H9 (cell line): ENCODE measurements around the gene ANKZF1. TPM values are rescaled to one million over a fixed set of nuclear protein-coding genes. Genes with fewer than 3 reads are reported as not detected.

Experiments
- DNase-seq: peaks from one replicate; pipeline ENCODE4 v3.0.0-alpha.2; 2017
- H2AFZ ChIP-seq: one replicate; pipeline ENCODE4 v1.6.1; 2013; ENCODE audit warnings: mild to moderate bottlenecking, low read length, control low read depth, moderate library complexity
- H2AK5ac ChIP-seq: 2 replicates; pipeline ENCODE4 v1.6.1; 2013; ENCODE audit warnings: low read length, control low read depth, mixed read lengths; ENCODE audit not compliant: insufficient read length
- H2BK120ac ChIP-seq: one replicate; pipeline ENCODE4 v1.6.1; 2013; ENCODE audit warnings: low read depth, mild to moderate bottlenecking, low read length, control low read depth, inconsistent platforms; ENCODE audit not compliant: poor library complexity, severe bottlenecking
- H2BK12ac ChIP-seq: 2 replicates; pipeline ENCODE4 v1.6.1; 2013; ENCODE audit warnings: low read length, control low read depth, mixed read lengths, low read depth; ENCODE audit not compliant: insufficient read length
- H2BK15ac ChIP-seq: 2 replicates; pipeline ENCODE4 v1.6.1; 2013; ENCODE audit warnings: low read depth, low read length, control low read depth
- H2BK20ac ChIP-seq: one replicate; pipeline ENCODE4 v1.6.1; 2013; ENCODE audit warnings: low read depth, mild to moderate bottlenecking, low read length, control low read depth, inconsistent platforms; ENCODE audit not compliant: poor library complexity, severe bottlenecking
- H2BK5ac ChIP-seq: 2 replicates; pipeline ENCODE4 v1.6.1; 2013; ENCODE audit warnings: low read length, control low read depth, mixed read lengths; ENCODE audit not compliant: insufficient read length
- H3K14ac ChIP-seq: 2 replicates; pipeline ENCODE4 v1.6.1; 2013; ENCODE audit warnings: low read length, control low read depth; ENCODE audit not compliant: insufficient read depth
- H3K18ac ChIP-seq: 2 replicates; pipeline ENCODE4 v1.6.1; 2013; ENCODE audit warnings: low read depth, mild to moderate bottlenecking, mixed read lengths, low read length, control low read depth; ENCODE audit not compliant: insufficient read length
- H3K23ac ChIP-seq: 2 replicates; pipeline ENCODE4 v1.6.1; 2013; ENCODE audit warnings: low read length, control low read depth, mixed read lengths, low read depth; ENCODE audit not compliant: insufficient read length
- H3K23me2 ChIP-seq: 2 replicates; pipeline ENCODE4 v1.6.1; 2013; ENCODE audit warnings: low read depth, mild to moderate bottlenecking, mixed read lengths, low read length, control low read depth; ENCODE audit not compliant: insufficient read length, poor library complexity, severe bottlenecking
- H3K27ac ChIP-seq: 2 replicates; pipeline ENCODE4 v1.5.1; 2013; ENCODE audit warnings: low read length, control low read depth, mixed read lengths, low read depth; ENCODE audit not compliant: insufficient read length
- H3K27me3 ChIP-seq: 2 replicates; pipeline ENCODE4 v1.6.1; 2013; ENCODE audit warnings: low read length, control low read depth, inconsistent platforms; ENCODE audit not compliant: insufficient read depth
- H3K4ac ChIP-seq: 2 replicates; pipeline ENCODE4 v1.6.1; 2013; ENCODE audit warnings: low read depth, mild to moderate bottlenecking, control low read depth, inconsistent platforms, low read length, moderate library complexity
- H3K4me1 ChIP-seq: 2 replicates; pipeline ENCODE4 v1.6.1; 2013; ENCODE audit warnings: low read length, control low read depth, inconsistent platforms; ENCODE audit not compliant: insufficient read depth
- H3K4me2 ChIP-seq: 2 replicates; pipeline ENCODE4 v1.6.1; 2013; ENCODE audit warnings: low read length, control low read depth, mixed read lengths; ENCODE audit not compliant: insufficient read length, insufficient read depth
- H3K56ac ChIP-seq: 2 replicates; pipeline ENCODE4 v1.6.1; 2013; ENCODE audit warnings: low read depth, mild to moderate bottlenecking, mixed read lengths, low read length, control low read depth; ENCODE audit not compliant: insufficient read length
- H3K79me1 ChIP-seq: 2 replicates; pipeline ENCODE4 v1.6.1; 2013; ENCODE audit warnings: low read depth, mild to moderate bottlenecking, moderate library complexity, low read length, control low read depth, inconsistent platforms; ENCODE audit not compliant: insufficient read depth, poor library complexity, severe bottlenecking
- H3K79me2 ChIP-seq: 2 replicates; pipeline ENCODE4 v1.6.1; 2013; ENCODE audit warnings: low read length, control low read depth, inconsistent platforms; ENCODE audit not compliant: insufficient read depth
- H3K9ac ChIP-seq: 2 replicates; pipeline ENCODE4 v1.6.1; 2013; ENCODE audit warnings: low read length, control low read depth, mixed read lengths; ENCODE audit not compliant: insufficient read length; ENCODE audit errors: extremely low read depth
- H3K9me3 ChIP-seq: one replicate; pipeline ENCODE4 v1.6.1; 2013; ENCODE audit warnings: low read depth, low read length, inconsistent platforms; ENCODE audit not compliant: control insufficient read depth
- H3T11ph ChIP-seq: one replicate; pipeline ENCODE4 v1.6.1; 2013; ENCODE audit warnings: mild to moderate bottlenecking, low read length, control low read depth, inconsistent platforms
- H4K20me1 ChIP-seq: one replicate; pipeline ENCODE4 v1.6.1; 2013; ENCODE audit not compliant: control insufficient read depth, insufficient read length, insufficient read depth
- H4K5ac ChIP-seq: 2 replicates; pipeline ENCODE4 v1.6.1; 2013; ENCODE audit warnings: low read depth, mild to moderate bottlenecking, mixed read lengths, low read length, control low read depth; ENCODE audit not compliant: insufficient read length
- H4K8ac ChIP-seq: replicated peaks from 2 replicates; pipeline ENCODE4 v1.6.1; 2013; ENCODE audit warnings: low read length, control low read depth, mixed read lengths, low read depth; ENCODE audit not compliant: insufficient read length
- H4K91ac ChIP-seq: 2 replicates; pipeline ENCODE4 v1.6.1; 2013; ENCODE audit warnings: low read depth, mild to moderate bottlenecking, moderate library complexity, mixed read lengths, low read length, control low read depth; ENCODE audit not compliant: insufficient read length
- H3K27ac Mint-ChIP-seq, 3 experiments: 2 replicates in 2 of 3; 3 replicates in 1 of 3; pipeline ENCODE4 v1.8.0; 2020 to 2021; ENCODE audit warnings: mixed read lengths in 3 of 3, mild to moderate bottlenecking in 1 of 3, moderate library complexity in 1 of 3
- H3K27me3 Mint-ChIP-seq: 2 replicates; pipeline ENCODE4 v1.8.0; 2021; ENCODE audit warnings: low read depth, mild to moderate bottlenecking, moderate library complexity, mixed read lengths
- H3K36me3 Mint-ChIP-seq, 3 experiments: 2 replicates in 2 of 3; 3 replicates in 1 of 3; pipeline ENCODE4 v1.8.0; 2020 to 2021; ENCODE audit warnings: low read depth in 3 of 3, mixed read lengths in 3 of 3; ENCODE audit not compliant: insufficient read depth in 1 of 3
- H3K4me1 Mint-ChIP-seq, 2 experiments: 2 replicates each; pipeline ENCODE4 v1.8.0; 2020; ENCODE audit warnings: mixed read lengths in 2 of 2
- H3K4me3 Mint-ChIP-seq, 2 experiments: 2 replicates in 1 of 2; 3 replicates in 1 of 2; pipeline ENCODE4 v1.8.0; 2020 to 2021; ENCODE audit warnings: mild to moderate bottlenecking in 2 of 2, mixed read lengths in 2 of 2, moderate library complexity in 1 of 2
- H3K9me3 Mint-ChIP-seq, 2 experiments: 2 replicates in 1 of 2; 3 replicates in 1 of 2; pipeline ENCODE4 v1.8.0; 2020; ENCODE audit warnings: mild to moderate bottlenecking in 2 of 2, mixed read lengths in 2 of 2, moderate library complexity in 1 of 2
- whole genome bisulfite sequencing: extraction: QIAGEN DNeasy Blood & Tissue Kit; methylation state at CpG from one replicate; pipeline ENCODE4 v1.1.7; 2013; ENCODE audit warnings: missing lambda C conversion rate, low lambda C conversion rate, mixed read lengths; ENCODE audit not compliant: insufficient read length; ENCODE audit errors: extremely low coverage; 5-methylcytosine and 5-hydroxymethylcytosine counted together
- total RNA-seq: library from RNA; stranded (reverse); gene quantifications from 2 replicates; pipeline ENCODE4 v1.2.1, GENCODE V29; 2021
- TF ChIP-seq, protein P1 (sequence below): fragments of 200-600 bp; sonication (generic); conservative IDR thresholded peaks from 3 replicates; pipeline ENCODE4 v1.8.0; 2021; ENCODE audit warnings: antibody characterized with exemption, mild to moderate bottlenecking

Gene ANKZF1
- total RNA-seq, 1 experiment from 2014 or later, result 55.4 TPM

DNA sequence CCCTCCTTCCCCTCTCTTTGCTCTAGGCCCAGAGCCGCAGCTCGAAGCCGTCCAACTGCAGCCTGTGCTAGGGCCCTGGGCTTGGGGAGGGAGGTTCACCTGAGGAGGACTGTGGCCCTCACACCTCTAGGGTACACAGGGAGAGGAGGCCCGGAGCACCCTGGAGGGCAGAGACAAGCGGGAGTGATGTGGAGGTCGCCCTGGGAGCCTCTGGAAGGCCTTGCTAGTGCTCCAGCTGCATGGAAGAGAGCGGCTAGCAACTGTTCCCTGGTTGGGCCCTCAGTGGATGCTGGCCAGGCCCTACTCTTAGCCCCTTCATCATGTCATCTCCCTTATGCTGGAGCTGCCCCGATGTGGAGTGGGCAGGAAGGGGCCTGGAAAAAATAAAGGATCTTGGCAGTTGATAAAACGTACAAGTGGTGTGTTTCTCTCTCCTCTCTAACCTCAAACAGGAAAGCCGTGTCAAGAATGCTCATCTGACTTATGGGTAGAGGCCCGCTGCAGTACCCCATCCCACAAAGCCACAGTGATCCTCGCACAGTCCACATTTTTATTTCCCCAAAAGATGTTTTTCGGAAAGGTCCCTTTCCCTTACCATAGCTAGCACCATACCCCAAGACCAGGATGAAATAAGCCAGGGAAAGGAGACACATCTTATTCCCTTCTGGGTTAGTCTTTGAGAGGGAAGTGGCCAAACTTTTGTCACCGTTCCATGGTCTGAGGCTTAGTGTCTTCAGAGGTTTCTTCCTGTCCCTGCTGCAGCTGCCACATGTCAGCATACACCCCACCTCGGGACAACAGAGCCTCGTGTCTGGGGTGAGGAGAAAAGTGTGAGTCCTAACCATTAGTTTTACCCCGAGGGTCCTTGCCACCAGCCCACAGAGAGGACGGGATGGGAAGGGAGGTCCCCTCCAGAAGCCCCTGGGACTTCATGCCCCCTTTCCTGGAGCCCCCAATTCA, 20.1 kb upstream of the ANKZF1 start:
- Histone ChIP-seq H3K4me1 (no peaks in the 10 kb centered on the region), H2AFZ (no peak overlapping the region), H3K18ac (no peak overlapping the region), H3K9ac (no peak overlapping the region), H3K9me3 (no peaks in the 10 kb centered on the region), H2AK5ac (no peak overlapping the region), H3K4me2 (no peak overlapping the region), H3K27me3 (no peaks in the 10 kb centered on the region), H3K79me2 (no peaks in the 10 kb centered on the region), H3K4ac (no peak overlapping the region), H3K79me1 (no peaks in the 10 kb centered on the region), H3K56ac (no peak overlapping the region), H2BK5ac (no peak overlapping the region), H4K91ac (no peak overlapping the region), H2BK120ac (no peak overlapping the region), H4K8ac (no peak overlapping the region), H4K5ac (no peak overlapping the region), H4K20me1 (no peaks in the 10 kb centered on the region), H3K23ac (no peak overlapping the region), H3K14ac (no peak overlapping the region), H3T11ph (no peak overlapping the region), H2BK20ac (no peak overlapping the region), H3K27ac (no peak overlapping the region), H2BK12ac (no peak overlapping the region), H3K23me2 (peaks cover 4% of the 10 kb centered on the region), H2BK15ac (no peak overlapping the region)
- Mint-ChIP-seq H3K36me3 (peaks cover 12 to 67% (median 53%) of the 10 kb centered on the region in 3 experiments), H3K4me1 (peaks cover 8 to 13% of the 10 kb centered on the region in 2 experiments), H3K9me3 (peaks cover under 1% of the 10 kb centered on the region in 2 experiments; a peak in 3 of 5 replicates), H3K4me3 (no peak overlapping the region), H3K27ac (peak overlapping the region in 1 of 3 experiments; percentile 48; a peak in 1 of 7 replicates), H3K27me3 (peaks cover 1% of the 10 kb centered on the region)
- TF ChIP-seq, protein P1, sequence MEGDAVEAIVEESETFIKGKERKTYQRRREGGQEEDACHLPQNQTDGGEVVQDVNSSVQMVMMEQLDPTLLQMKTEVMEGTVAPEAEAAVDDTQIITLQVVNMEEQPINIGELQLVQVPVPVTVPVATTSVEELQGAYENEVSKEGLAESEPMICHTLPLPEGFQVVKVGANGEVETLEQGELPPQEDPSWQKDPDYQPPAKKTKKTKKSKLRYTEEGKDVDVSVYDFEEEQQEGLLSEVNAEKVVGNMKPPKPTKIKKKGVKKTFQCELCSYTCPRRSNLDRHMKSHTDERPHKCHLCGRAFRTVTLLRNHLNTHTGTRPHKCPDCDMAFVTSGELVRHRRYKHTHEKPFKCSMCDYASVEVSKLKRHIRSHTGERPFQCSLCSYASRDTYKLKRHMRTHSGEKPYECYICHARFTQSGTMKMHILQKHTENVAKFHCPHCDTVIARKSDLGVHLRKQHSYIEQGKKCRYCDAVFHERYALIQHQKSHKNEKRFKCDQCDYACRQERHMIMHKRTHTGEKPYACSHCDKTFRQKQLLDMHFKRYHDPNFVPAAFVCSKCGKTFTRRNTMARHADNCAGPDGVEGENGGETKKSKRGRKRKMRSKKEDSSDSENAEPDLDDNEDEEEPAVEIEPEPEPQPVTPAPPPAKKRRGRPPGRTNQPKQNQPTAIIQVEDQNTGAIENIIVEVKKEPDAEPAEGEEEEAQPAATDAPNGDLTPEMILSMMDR, result no peak
- DNase-seq, result no peak
- WGBS, result no CpG with 5 or more reads among the region's 18 CpGs
